ENCODE measurements around the gene PARP6.

Gene PARP6

DNA sequence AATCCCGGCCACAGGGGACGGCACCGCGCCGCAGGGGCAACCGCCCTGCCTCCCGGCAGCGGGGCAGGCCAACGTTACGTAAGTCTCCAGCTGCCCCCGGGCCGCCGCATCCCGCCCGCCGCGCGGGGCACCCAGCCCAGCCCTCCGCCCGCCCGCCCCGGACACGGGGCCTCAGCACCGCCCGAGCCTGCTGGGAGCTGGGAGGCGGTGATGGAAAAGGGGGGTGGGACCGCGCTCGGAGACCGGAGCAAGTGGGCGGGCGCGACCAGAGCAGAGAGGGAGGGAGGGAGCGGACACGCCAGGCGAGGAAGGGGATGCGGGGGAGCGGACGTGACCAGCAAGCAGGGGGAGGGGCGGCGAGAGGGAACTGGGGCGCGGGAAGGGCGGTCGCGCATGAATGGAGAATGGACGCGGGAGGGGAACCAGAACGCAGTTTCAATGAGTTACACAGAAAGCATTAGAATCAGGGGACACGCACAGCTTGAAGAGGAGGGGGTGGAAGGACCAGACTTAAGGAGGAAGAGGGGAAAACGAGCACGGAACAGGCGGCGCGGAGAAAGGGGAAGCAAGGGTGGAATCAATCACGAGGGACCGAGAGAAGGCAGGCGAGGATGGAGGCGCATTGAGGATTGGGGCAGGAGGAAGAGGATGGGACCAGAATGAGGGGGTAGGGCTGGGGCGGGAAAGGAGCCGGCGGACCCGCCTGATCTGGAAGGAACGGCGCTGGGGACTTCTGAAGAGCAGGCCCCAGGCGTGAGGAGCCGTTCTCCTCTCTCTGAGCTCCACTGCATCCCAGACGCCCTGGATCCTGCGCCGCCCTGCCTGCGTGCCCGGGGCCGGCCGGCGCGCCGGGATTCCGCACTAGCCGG is 41.9 kb downstream of the PARP6 start:
- DNase-seq: peak; percentile 96

DNA sequence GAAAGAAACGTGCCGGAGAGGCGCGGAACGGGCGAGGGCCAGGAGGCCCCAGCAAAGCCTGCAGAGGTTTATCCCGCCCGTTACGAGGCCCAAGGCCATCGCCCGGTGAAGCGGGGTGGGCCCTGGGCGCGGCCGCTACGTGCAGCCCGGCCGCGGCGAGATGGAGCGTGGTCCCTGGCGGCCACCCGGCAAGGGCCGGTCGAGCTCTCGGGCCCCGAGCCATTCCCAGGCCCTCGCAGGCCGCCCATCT is 42.5 kb downstream of the PARP6 start:
- DNase-seq: no peak

DNA sequence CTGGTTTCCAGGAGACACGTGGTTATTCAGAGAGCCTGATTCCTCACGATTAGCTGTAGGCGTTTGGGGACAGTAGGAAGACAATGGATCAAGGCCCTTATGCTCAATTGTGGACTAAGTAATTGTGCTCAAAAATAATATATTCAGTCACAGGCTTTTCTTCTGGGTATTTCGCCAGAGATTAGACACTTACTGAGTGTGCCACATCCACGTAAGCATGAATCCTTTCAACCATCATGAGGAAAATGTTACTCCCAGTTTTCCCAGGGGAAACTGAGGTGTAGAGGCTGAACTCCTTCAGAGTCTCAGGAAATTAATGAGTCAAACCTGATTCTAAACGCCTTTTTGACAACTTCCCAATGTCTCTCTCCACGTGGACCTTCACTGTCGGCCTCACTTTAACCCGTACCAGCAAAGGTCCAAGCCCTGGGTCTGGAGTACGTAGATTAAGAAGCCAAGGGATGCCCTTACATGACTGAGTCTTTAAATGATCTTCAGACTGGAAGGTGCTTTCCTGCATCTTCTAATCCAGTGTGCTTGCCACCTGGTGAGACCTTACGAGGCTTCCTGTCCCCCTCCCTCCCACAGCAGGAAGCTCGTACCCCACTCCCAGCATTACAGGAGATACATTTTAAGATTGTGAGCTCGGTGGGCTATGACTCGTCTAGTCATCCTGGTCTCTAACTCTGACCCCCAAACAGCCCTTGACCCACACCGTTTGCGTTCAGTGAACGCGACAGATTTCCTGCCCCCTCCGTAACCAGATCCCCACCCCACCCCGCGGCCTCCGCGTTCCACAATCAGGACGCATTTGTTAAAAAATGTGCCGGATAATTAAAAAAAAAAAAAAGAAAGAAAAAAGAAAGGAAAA is 43.0 kb downstream of the PARP6 start:
- DNase-seq: peak; percentile 69

DNA sequence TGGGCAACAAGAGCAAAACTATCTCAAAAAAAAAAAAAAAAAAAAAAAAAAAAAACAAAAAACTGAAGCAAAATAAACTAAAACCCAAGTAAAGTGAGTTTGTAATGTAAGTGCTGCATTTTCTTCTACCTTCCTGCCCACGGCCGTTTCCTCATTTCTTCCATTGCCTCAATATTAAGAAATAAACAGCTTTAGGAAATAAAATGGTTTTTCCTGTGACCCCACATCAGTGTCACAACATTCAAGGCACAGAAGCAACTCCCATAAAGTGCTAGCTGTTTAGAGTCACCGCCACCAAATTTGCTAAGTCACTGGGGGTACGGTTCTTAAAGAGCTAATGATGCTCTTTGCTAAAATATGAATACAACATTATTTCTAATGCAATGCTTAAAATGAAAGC is 44.6 kb downstream of the PARP6 start:
- no peak for DNase-seq

DNA sequence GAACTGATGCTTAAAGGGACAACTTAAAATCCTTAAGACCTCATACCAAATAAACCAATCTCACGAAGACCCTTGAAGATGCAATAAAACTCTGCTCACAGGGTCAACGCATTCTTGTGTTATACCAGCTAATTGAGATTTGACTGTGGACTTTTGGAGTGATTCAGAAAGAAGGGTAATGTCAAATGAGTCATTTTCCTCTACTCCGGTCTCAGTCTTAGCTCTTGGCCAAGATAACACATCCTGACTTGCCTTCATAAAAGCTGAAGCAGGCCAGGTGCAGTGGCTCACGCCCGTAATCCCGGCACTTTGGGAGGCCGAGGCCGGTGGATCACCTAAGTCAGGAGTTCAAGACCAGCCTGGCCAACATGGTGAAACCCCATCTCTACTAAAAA is 45.2 kb downstream of the PARP6 start:
- DNase-seq: peak; percentile 79

DNA sequence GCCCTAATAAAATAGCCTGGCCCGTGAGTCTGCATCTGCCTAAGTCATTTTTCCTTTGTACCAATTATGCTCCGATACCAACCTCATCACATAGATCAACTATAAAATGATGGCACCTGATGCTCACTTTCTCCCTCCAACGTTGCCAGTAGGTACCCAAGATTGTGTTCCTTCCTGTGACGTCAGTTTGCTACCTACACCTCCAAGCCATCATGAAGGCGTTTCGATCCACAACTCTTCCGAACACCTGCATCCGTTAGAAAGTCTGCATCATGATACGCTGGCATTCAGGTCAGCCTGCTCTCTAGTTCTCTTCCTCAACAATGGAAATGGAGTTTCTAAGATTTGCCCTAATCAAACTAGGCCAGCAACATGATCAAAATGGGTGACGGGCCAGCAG is 49.1 kb downstream of the PARP6 start:
- no peak for DNase-seq

DNA sequence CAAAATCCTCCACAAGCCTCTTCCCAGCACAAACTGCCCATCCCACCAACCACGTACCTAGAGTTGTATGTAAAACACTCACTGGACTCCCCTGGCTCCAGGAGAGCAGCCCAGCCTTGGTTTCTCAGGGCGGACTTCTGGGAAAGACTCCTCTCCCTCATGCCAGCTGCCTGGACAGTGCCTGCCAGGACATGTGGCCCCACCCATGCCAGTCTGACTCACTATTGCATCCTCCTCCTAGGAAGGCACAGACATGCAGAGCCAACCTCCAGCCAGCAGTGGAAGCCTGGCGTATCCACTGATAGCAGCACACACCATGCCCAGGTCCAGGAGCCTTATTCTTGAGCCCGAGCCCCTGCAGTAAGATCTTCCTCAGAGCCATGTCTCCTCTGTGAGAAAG is 50.0 kb downstream of the PARP6 start:
- peak; percentile 13 for DNase-seq

DNA sequence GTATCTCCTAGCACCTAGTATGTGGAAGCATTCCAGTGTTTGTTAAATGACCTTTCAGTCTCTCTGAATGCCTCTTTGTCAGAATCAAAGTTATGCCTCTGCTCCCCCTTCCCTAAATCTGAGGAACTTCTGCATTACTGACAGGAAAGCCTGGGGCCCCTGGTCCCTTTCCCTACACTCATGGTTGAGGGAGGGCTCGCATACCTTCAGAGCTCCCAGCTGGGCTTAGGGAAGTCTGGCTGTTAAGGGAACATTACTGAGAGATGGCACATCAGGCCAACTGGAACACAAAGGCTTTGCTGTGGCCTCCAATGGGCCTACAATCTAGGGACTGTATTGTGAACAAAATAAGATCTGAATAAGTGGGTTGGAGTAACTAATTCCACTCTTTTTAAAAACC is 51.7 kb downstream of the PARP6 start:
- no peak for DNase-seq

DNA sequence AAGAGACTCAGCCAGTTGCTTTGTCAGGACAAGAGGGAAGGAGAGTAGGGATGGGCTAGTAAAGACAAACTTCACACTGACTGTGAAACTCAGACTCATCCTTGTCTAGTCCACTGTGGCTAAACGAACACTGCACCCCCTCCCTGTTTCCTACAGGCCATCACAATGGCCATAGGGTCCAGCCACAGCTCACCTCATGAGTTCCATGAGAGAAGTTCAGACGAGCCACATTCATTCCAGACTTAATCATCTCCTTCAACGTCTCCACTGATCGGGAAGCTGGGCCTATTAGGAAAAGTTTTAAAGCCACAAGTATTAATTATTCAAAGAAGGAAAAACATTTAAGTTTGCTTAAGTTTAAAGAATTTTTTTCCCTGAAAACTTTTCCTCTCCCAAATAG is 55.1 kb downstream of the PARP6 start:
- no peak for DNase-seq

DNA sequence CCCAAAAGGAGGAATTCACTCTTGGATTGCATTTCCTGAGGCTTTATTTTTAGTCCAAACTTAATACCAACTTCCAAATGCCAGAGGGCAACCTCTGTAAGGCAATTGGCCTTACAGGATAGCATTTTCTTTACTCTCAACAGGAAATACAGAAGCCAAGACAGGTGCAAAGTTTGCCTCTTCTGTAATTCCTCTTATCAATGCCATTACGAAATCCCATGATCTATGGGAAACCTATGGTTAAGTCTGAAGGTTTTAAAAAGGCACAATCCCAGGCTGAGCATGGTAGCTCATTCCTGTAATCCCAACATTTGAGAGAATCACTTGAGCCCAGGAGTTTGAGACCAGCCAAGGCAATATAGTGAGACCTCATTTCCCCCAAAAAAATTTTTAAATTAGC is 56.3 kb downstream of the PARP6 start:
- DNase-seq: no peak

DNA sequence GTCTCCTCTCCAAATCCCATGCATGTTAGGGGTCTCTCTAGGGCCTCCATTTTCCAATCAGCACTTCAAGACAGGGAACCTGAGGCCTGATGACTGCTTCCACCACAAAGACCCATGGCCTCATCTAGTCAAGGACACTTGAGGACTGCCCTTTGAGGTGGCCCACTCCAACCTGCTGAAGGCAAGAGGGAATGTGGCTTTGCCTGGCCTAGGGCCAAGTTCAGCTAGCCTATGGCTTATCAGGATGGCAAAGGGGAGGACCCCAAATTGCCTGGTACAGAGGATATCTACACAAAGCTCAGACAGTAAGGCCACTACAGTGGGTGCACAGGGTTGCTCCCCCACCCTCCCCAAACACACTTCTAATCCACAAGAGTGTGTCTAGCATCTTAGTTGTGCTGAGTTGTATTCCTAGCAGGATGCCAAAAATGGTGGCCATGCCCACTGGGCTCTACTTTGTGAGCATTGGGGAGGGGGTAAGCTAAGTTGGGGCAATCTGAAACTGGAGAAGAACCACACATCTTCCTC is 64.7 kb downstream of the PARP6 start:
- no peak for DNase-seq

DNA sequence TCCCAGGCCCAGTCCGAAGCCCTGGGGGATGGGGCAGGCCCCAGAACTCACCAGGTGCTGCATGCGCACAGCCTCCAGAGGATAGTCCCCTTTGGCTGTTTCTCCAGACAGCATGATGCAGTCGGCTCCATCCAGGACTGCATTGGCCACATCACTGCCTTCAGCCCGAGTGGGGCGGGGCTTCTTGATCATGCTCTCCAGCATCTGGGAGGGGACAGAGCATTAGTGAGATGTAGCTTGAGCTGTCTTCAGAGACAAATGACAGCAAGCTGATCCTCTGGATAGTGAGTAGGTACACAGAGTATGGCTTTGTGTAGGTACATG is 65.7 kb downstream of the PARP6 start:
- DNase-seq: no peak

DNA sequence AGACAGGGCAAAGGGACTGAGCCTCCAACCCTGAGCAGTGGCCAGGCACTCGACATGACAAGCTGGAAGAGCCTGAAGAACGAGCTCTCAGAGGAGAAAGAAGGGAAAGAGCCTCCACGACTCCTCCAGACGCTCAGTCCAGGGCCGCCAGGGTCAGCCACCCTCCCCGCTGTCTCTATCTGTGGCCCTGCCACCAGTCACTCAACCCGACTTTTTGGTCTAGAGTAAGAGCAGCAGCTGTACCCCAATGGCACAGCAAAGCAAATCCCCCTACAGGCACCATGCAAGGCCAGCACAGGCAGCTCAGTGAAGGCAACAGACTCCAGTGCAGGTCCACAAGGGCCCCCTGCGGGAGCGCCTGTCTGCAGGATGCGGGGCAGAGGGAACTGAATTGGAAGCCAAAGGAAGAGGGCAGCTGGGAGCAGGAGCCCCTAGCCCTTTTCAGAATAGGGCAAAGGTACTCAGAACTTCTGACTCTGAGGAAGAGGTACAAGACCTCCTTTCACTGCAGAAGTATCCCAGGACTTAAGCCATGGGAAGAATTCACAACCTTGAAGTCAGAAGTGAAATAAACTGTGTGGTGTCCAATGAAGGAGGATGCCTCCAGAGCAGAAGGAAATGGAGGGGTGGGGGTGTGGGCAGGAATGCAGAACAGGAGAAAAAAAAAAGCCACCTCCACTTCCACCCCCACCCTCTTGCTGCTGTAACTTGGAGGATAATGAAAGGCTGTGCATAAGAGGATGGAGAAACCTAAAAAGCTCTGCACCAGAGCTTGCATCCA is 66.3 kb downstream of the PARP6 start:
- DNase-seq: no peak

DNA sequence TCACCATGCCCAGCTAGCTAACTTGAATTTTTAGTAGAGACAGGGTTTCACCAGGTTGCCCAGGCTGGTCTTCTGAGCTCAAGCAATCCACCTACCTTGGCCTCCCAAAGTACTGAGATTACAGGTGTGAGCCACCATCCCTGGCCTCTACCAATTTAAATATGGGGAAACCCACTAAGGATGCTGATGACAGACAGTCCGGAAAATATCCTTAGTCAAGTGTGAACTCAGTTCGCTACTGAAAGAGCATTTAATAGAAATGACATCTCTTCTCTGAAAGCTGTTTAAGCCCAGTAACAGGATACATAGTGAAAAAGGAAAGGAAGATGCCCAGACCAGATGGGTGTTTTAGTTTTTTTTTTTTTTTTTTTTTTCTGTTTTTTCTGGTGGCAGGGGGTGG is 67.1 kb downstream of the PARP6 start:
- DNase-seq: no peak

DNA sequence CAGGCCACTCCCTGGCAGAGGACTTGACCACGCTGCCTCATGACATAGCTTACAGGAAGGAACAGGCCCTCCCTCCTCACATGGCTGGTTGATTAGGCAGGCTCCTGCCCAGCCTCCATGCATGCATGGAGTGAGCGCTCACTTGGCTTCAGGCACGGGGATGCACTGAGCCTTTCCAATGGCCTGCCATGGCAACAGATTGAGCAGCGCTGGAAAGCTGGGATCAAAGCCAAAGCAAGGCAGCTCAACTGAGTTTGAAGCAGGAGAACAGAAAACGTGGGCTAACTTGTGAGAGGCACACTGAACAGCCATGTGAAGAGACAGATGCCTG is 68.9 kb downstream of the PARP6 start:
- peak; percentile 66 for DNase-seq

DNA sequence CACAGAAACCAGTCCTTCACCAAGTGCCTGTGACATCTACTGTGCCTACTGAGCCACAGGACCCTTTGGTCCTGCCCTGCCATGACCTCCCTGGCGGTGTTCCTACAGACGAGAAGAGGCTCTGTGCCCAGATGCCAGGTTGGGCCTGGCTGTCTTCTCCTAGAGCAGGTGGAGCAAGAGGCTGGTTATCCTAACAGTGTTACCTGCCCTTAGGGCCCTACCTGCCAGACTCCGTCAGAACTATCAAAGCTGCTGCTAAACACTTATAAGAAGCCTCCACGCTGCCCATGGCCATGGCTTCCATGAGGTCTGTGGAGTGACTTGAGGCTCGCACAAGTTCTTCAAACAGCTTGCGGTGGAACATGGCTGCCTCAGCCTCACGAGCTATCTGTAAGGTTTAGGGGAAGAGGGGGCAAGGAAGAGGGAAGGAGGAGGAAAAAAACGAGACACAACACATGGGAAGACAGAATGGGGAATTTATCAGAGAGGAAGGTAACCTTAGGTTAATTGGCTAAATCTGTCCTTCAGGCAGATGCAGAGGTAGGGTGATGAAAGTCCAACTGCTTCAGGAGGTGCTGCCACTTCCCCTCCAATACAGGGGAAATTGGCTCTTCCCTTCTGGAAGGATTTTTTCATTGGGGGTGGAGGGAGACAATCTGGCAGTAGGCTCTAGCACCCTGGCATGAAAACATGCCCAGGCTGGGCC is 69.4 kb downstream of the PARP6 start:
- DNase-seq: no peak

DNA sequence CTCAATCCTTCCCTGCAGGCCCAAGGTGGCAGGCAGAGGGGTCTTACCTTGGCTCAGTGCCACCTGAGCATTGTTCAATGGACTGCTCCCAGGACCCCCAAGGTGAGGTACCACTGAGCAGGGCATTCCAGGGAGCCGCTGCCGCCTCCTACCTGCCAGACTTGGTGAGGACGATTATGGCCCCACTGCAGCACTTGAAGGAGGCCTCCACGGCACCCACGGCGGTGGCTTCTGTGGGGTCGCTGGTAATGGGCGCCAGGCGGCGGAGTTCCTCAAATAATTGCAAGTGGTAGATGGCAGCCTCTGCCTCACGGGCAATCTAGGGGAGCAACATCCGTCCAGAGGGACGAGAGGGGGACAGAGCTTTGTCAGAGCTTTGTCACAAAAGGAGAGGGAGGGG is 70.1 kb downstream of the PARP6 start:
- DNase-seq: no peak

DNA sequence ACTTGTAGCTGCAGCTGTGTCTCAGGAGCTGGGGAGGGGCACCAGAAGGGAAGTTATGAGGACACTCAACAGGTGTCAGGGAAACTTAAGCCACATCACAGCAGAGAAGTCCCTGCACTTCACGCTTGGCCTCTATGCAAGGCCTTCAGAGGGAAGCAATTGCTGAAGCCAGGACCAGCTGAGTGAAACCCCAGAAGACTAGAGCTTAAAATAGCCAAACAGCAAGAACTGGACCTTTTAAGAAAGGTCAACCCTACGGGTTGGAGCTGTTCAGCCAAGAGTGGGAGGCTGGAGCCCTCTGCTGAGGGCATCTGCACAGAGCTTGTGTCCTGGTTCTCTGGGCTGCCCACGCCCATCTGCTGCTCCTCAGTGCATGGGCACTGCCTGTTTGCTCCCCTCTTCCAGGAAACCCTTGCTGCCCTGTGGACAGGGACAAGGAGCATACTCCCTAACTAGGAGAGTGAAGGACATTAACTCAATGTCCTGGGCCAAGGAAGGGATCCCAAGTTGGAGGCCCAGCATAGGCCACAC is 70.9 kb downstream of the PARP6 start:
- DNase-seq: no peak

DNA sequence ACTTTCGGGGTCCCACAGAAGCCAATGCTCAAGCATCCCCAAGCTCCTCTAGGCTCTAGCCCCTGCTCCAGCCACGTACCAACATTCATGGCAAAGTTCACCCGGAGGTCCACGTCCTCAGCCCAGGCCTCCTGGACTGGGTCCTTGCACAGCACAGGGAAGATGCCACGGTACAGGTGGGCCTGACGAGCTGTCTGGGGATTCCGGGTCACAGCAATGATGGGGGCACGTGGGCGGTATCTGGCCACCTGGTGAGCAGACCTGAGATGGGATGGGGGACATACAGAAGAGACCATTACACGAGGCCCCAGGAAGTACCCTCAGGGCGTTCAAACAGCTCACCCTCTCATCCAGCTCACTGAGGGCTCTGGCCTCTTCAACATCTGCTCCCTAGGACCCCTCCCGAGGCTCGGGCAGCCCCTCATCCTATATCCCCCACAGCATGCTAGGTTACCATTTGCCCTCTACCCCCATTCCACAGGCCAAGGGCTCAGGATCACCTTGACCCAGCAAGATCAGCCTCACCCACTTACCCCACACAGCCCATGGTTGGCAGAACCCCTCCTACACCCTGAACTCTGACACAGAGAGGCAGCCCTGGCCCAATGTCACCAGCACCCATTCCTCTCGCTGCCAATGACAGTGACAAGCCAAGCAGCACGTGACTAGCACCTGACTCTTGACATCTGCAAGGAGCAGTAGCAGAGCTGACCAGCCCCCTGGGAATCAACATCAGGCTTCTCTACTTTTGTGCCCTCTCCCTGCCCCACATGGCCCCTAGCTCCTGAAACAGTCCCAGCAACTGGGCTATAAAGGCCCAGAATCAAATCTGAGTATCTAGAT is 71.7 kb downstream of the PARP6 start:
- no peak for DNase-seq

DNA sequence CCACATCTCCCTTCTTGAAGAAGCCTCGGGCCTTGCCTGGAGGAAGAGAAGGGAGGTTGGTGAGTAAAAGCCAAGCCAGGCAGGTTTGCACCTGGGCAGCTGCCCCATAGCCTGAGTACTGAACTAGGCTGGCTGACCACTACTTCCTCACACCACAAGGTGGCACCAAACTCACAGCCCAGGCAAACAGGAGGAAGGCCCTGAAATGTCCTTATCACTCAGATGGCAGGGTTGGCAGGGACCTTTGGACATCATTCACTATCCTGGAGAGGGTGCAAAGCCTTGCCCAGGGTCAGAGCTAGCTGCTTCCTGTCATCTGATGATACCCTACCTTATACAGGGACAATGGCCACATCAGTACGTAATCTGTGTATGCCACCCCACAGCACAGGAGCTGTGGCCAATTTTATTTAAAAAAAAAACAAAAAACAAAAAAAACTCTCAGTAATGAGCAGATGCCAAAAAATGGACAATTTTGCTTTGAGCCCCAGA is 72.6 kb downstream of the PARP6 start:
- DNase-seq: peak; percentile 76

DNA sequence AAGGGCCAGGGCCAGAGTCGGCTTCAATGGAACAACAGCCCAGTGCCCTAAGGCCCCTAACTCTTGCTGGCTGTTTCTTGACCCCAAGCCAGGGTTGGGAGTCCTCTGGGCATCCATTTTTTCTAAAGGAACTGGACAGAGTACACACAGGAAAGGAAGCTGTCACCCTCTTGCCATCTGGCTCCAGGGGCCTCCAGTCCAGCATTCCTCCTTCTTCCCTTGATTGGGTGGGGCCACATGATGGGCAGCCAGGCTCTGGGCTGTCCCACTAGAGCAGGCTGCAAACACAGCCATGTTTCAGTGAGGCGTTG is 73.2 kb downstream of the PARP6 start:
- DNase-seq: no peak

Measured in fibroblast of skin of scalp (primary cell).